IPS-15b (cell line): ENCODE results near the gene BTBD8.

Experiments
- H3K27me3 ChIP-seq: one replicate; pipeline ENCODE4 v1.6.1; 2013; ENCODE audit warnings: low read length; ENCODE audit not compliant: control insufficient read depth, insufficient read depth
- H3K36me3 ChIP-seq: one replicate; pipeline ENCODE4 v1.6.1; 2013; ENCODE audit warnings: low read length; ENCODE audit not compliant: control insufficient read depth, insufficient read depth
- H3K4me1 ChIP-seq: one replicate; pipeline ENCODE4 v1.6.1; 2013; ENCODE audit warnings: mild to moderate bottlenecking, low read length; ENCODE audit not compliant: control insufficient read depth, insufficient read depth
- H3K4me3 ChIP-seq: one replicate; pipeline ENCODE4 v1.5.1; 2013; ENCODE audit warnings: low read depth, low read length
- H3K9ac ChIP-seq: one replicate; pipeline ENCODE4 v1.6.1; 2013; ENCODE audit warnings: low read depth, mild to moderate bottlenecking, low read length
- H3K9me3 ChIP-seq: one replicate; pipeline ENCODE4 v1.6.1; 2013; ENCODE audit warnings: mild to moderate bottlenecking, low read length; ENCODE audit not compliant: control insufficient read depth, insufficient read depth

BTBD8 gene

GRCh38 chr1:92080128-92080985 lies at the start of gene BTBD8:
Gene BTBD8, plus strand, starts transcription at chr1:92080345. Its CDS starts 227 bp downstream, at chr1:92080572.
- Histone ChIP-seq H3K4me1 (no peaks in the 10 kb centered on the region), H3K36me3 (no peaks in the 10 kb centered on the region), H3K9me3 (no peaks in the 10 kb centered on the region), H3K9ac (peak within 1 kb of the TSS; percentile 92), H3K4me3 (peak within 1 kb of the TSS; percentile 89), H3K27me3 (no peaks in the 10 kb centered on the region)

DNA sequence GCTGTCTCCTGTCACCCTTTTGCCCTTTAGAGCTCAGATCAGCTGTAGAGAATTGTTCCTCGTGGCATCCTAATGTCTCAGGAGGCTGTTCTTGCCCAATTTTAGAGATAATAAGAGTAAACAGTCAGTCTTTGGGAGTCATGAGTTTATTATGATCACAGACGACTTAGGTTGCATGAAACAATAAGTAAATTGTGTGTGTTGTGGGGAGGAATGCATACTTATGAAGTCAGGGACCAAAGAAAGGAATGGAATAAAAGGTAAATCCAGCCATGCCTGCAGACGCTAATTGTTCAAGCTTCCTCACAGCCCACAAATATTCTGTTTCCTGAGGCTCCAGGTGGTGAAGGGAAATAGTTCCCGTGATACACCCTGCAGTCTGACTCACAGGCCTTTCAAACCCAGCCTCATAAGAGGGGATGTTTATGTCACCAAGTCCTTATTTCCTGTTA lies 49.5 kb upstream of the BTBD8 start:
- no peaks in the 10 kb centered on the region for H3K36me3 ChIP-seq
- no peaks in the 10 kb centered on the region for H3K9me3 ChIP-seq
- no peak overlapping the region for H3K9ac ChIP-seq
- peaks cover 14% of the 10 kb centered on the region for H3K27me3 ChIP-seq
- H3K4me3 ChIP-seq: peak overlapping the region; percentile 33
- peaks cover 2% of the 10 kb centered on the region for H3K4me1 ChIP-seq

DNA sequence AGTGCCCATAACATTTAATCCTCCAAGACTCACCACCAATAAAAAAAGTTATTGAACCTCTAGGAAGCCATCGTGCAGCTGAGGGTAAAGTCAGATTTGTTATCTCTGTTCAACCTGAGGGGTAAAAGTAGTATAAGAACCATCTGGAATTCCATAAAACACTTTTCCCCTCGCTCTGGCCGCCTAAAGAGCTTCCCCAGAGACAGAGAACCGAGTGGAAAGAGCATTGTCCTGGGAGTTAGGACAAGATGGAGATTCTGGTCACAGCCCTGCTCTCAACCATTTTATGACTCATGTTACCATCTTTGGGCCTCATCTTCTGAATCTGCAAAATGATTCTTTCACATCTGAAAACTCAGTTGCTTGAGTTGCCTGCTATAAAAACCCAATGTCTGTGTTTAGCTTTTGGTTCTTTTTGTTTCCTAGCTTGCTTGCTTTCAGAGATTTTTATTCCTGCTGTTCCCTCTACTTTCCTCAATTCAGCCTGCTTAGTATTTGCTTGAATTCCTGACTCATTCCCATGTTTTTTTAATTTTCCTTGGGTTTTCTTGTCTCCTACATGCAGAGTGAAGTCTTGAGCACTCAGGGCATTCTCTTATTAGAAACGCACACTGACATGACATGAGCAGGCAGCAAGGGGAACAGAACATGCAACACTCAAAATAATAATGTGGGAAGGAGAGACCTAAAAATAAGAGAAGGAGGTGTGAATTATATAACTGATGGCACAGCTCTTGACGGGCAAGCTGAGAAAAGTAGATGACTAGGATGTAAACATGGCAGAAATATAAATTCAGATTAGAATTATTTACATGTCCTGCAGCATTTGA lies 48.6 kb upstream of the BTBD8 start:
- Histone ChIP-seq H3K4me1 (peaks cover 2% of the 10 kb centered on the region), H3K36me3 (no peaks in the 10 kb centered on the region), H3K27me3 (peaks cover 14% of the 10 kb centered on the region), H3K9me3 (no peaks in the 10 kb centered on the region), H3K9ac (no peak overlapping the region), H3K4me3 (no peak overlapping the region)

- no peak overlapping the region for H3K9ac ChIP-seq
- H3K9me3 ChIP-seq: no peaks in the 10 kb centered on the region
- H3K4me3 ChIP-seq: no peak overlapping the region
- H3K4me1 ChIP-seq: no peaks in the 10 kb centered on the region
- H3K36me3 ChIP-seq: no peaks in the 10 kb centered on the region
- H3K27me3 ChIP-seq: no peaks in the 10 kb centered on the region
These were observed 42.7 kb upstream of the BTBD8 start for GRCh38 chr1:92037400-92037799.

GRCh38 chr1:92038695-92039346 lies 41.3 kb upstream of the BTBD8 start:
- no peaks in the 10 kb centered on the region for H3K9me3 ChIP-seq
- H3K4me1 ChIP-seq: no peaks in the 10 kb centered on the region
- H3K27me3 ChIP-seq: no peaks in the 10 kb centered on the region
- H3K36me3 ChIP-seq: no peaks in the 10 kb centered on the region
- H3K4me3 ChIP-seq: no peak overlapping the region
- H3K9ac ChIP-seq: no peak overlapping the region

GRCh38 chr1:92040971-92041370 lies 39.2 kb upstream of the BTBD8 start:
- Histone ChIP-seq H3K27me3 (no peaks in the 10 kb centered on the region), H3K9ac (no peak overlapping the region), H3K4me3 (no peak overlapping the region), H3K9me3 (no peaks in the 10 kb centered on the region), H3K4me1 (no peaks in the 10 kb centered on the region), H3K36me3 (no peaks in the 10 kb centered on the region)

DNA sequence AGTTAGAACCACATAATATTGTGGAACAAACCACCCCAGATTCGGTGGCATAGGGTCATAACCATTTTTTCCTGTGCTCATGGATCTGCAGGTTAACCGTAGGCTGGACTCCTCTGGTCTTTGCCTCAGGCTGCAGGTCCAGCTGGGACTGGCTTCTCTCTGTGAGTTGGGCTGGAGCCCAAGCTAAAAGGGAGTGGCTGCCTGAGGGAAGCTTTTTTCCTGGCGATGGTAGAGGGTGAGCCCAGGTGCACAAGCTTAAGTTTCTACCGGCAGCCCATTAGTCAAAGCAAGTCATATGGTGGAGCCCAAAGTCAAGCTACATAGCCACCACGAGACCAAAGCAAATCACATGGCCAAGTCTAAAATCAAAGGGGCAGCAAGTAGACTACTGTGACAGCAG lies 36.5 kb upstream of the BTBD8 start:
- Histone ChIP-seq H3K4me1 (no peaks in the 10 kb centered on the region), H3K4me3 (no peak overlapping the region), H3K36me3 (no peaks in the 10 kb centered on the region), H3K9me3 (no peaks in the 10 kb centered on the region), H3K27me3 (no peaks in the 10 kb centered on the region), H3K9ac (no peak overlapping the region)

DNA sequence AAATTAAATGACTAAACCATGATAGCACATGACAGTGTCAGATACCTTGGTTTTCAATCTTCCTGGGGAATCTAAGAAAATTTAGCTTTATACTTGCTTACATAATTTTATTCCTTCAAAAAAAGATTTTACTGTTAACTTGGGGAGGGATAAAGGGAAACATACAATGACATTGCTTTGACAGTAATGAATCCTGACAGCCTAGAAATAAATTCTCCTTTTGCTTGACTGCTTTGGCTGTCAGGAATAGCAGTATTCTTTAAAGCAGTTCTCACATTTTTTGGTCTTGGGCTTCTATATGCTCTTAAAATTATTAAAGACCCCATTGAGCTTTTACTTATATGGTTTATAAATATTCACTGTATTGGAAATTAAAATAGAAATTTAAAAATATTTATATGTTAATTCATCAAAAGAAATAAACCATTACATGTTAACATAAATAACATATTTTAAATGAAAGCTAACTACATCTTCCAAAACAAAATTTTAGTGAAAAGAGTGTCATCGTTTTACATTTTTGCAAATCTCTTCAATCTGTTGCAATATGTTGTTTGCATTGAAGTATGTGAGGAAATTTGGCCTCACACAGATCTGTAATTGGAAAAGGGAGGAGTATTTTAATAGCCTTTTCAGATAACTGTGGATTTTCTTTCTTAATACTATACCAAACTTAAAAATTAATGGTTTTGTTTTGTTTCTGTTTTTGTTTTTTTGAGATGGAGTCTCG lies 34.2 kb upstream of the BTBD8 start:
- Histone ChIP-seq H3K27me3 (no peaks in the 10 kb centered on the region), H3K36me3 (no peaks in the 10 kb centered on the region), H3K9ac (no peak overlapping the region), H3K4me1 (no peaks in the 10 kb centered on the region), H3K4me3 (no peak overlapping the region), H3K9me3 (no peaks in the 10 kb centered on the region)

- Histone ChIP-seq H3K36me3 (no peaks in the 10 kb centered on the region), H3K9me3 (no peaks in the 10 kb centered on the region), H3K9ac (no peak overlapping the region)
These were observed 28.2 kb upstream of the BTBD8 start for GRCh38 chr1:92051948-92052347.

GRCh38 chr1:92065042-92065441 lies 15.1 kb upstream of the BTBD8 start:
- Histone ChIP-seq H3K9ac (no peak overlapping the region), H3K27me3 (no peaks in the 10 kb centered on the region)

More at GRCh38 chr1:92051948-92052347, 28.2 kb upstream of the BTBD8 start:
- Histone ChIP-seq H3K4me1 (no peaks in the 10 kb centered on the region), H3K27me3 (no peaks in the 10 kb centered on the region), H3K4me3 (no peak overlapping the region)

DNA sequence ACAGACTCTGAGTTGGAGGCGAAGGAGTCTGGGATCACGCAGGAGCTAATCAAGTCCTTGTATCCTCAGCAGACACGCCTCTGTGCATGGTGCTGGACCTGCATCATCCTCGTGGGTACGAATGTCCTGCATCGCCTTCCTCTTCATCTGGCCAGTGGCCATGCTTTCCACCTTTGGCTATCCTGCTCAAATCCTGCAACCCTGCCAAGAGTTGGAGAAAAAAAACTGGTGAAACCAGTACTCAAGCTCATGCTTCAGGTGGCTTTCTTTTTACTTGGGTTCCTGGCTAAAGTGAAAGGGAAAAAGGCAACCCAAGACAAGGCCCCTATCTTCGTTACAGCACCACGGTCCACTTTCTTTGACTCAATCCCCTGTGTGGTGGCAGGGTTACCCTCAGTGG lies 13.8 kb upstream of the BTBD8 start:
- no peaks in the 10 kb centered on the region for H3K9me3 ChIP-seq
- no peaks in the 10 kb centered on the region for H3K27me3 ChIP-seq
- H3K4me1 ChIP-seq: peaks cover 3% of the 10 kb centered on the region
- no peak overlapping the region for H3K4me3 ChIP-seq
- H3K9ac ChIP-seq: no peak overlapping the region
- H3K36me3 ChIP-seq: no peaks in the 10 kb centered on the region

More at GRCh38 chr1:92065042-92065441, 15.1 kb upstream of the BTBD8 start:
- Histone ChIP-seq H3K4me3 (no peak overlapping the region), H3K36me3 (no peaks in the 10 kb centered on the region), H3K9me3 (no peaks in the 10 kb centered on the region), H3K4me1 (no peaks in the 10 kb centered on the region)
